Measurements from ENCODE around the gene MRPL53.
A peak's percentile ranks its signal among the peaks of the same experiment; 100 is the strongest.

Gene MRPL53

DNA sequence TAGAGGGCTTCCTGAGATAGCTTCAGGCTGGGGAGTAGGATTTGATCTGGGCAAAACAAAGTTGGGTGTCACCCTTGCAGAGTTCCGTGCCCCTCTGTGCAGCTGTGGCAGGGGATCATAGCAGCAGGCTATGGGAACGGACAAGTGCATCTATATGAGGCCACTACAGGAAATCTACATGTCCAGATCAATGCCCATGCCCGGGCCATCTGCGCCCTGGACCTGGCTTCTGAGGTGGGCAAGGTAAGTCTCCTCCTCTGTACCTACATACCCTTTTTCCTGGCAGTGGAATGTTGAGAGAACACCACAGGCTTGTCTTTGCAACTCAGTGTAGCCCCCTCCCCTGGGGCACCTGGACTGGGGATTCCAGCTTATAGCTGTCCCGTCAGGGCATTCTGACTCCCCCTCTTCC lies 47.5 kb downstream of the MRPL53 start:
- no peak for DNase-seq
- Mint-ChIP-seq H3K4me3 (no peak overlapping the region), H3K36me3 (peaks cover 23 to 35% of the 10 kb centered on the region in 2 donors), H3K9me3 (no peaks in the 10 kb centered on the region), H3K27me3 (no peaks in the 10 kb centered on the region), H3K4me1 (peaks cover 13 to 38% of the 10 kb centered on the region in 2 donors), H3K27ac (no peak overlapping the region)
- ATAC-seq (replicated peaks), result no peak

DNA sequence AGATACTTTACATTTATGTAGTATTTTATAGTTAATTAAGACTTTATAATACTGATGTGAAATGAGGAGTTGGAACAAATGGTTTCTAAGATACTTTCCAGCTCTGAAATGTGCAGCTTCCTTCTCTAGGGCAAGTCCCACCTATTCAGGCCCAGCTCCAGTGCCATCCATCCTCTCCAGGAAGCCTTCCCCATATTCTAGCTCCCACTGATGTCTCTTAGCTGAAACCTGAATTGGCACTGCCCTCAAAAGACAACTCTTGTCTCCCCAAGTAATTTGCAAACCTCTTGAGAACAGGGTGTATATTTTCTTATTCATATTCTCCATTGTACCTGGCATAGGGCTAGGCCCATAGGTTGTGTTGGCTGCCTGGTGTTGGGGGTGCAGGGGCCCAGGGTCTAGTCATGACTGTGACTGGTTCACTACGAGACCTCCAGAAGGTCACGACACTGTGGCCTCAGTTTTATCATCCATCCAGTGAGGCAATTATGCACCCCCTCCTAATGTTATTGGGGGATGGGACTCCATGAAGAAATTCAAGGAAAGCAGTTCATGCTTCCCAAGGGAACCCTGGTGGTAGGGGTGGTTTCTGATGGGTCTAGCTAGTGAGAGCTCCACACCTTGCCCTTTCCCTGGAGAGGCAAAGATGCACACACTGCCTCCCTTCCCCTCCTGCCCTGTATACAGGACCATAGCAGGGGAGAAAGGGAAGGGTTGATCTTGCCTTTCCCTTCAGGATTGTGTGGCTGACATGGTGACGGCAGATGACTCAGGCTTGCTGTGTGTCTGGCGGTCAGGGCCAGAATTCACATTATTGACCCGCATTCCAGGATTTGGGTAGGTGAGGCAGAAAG lies 48.1 kb downstream of the MRPL53 start:
- ATAC-seq (replicated peaks), result no peak
- Mint-ChIP-seq H3K27me3 (no peaks in the 10 kb centered on the region), H3K9me3 (no peaks in the 10 kb centered on the region), H3K27ac (no peak overlapping the region), H3K36me3 (peaks cover 20 to 30% of the 10 kb centered on the region in 2 donors), H3K4me1 (peaks cover 15 to 42% of the 10 kb centered on the region in 2 donors), H3K4me3 (no peak overlapping the region)
- no peak for DNase-seq

DNA sequence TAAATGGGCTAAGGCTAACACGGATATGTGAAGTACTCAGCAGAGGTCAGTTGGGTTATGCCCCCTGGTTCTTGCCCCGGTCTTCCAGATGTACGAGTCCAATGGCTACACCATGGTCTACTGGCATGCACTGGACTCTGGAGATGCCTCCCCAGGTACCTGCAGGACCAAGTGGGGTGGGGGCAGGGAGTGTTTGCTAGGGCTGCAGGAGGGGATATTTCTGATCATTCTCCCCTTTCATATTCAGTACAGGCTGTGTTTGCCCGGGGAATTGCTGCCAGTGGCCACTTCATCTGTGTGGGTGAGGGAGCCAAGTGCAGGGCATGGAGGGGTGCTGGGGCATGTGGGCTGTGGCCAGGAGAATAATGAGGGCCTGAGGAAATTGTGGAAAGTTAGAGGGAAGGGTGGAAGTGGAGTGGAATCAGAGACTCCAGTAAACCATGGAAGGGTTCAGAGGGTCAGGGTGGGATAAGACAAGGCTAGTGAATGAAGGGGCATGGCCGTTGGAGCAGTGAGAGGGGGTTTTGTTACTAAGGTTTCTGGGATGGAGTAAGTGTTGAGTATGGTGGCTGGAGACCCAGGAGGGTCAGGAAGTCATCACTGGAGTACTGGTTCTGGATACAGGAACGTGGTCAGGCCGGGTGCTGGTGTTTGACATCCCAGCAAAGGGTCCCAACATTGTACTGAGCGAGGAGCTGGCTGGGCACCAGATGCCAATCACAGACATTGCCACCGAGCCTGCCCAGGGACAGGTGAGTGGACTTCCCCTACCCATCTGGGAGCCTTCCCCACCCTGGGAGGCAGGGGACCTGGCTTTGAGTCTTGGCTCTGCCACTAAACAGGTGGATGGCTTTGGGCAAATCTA lies 49.0 kb downstream of the MRPL53 start:
- Mint-ChIP-seq H3K36me3 (peaks cover 17 to 27% of the 10 kb centered on the region in 2 donors), H3K9me3 (no peaks in the 10 kb centered on the region), H3K27ac (peak overlapping the region; percentile 11), H3K4me1 (peaks cover 15 to 49% of the 10 kb centered on the region in 2 donors), H3K4me3 (peak overlapping the region in 1 of 2 donors; percentile 94), H3K27me3 (no peaks in the 10 kb centered on the region)
- DNase-seq, result no peak
- no peak for ATAC-seq (replicated peaks)
